NCI-H2227 (cell line): ENCODE measurements around the gene USP3.

Experiments used
- DNase-seq: peaks from one replicate; lab custom pipeline; 2025; ENCODE audit not compliant: unreplicated experiment; lab: John Stamatoyannopoulos, UW

USP3 gene

DNA sequence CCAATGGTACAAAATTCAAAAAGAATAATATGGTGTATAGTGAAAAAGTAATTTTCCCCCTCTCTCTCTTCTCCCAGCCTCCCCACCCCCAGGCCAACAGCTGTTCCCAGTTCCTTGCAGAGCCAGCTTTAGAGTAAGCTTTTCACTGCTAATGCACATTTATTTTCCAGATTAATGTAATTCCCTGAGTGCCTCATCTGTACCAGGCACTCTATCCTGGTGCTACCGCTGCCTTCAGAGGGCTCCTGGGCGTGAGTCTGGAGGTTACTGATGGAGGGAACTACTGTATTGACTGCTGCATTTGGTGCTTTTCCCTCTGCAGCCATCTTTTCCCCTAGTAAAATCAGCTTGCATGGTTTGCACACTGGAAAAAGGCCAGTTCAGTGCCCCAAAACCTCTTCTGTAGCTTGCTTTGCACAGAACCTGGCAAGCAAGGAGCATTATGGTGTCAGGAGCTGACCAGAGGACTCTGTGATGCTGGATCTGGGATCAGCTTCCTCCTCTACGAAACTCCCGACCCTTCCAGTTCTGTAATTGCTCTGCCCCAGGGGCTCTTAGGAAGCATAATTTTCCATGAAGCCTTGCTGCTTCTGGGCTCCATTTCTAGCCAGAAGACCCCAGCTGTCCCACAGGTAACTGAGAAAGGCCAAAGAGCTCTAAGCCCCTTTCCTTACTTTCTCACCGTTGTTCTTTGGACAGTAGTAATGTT is 8.5 kb upstream of the USP3 start:
- no peak for DNase-seq

DNA sequence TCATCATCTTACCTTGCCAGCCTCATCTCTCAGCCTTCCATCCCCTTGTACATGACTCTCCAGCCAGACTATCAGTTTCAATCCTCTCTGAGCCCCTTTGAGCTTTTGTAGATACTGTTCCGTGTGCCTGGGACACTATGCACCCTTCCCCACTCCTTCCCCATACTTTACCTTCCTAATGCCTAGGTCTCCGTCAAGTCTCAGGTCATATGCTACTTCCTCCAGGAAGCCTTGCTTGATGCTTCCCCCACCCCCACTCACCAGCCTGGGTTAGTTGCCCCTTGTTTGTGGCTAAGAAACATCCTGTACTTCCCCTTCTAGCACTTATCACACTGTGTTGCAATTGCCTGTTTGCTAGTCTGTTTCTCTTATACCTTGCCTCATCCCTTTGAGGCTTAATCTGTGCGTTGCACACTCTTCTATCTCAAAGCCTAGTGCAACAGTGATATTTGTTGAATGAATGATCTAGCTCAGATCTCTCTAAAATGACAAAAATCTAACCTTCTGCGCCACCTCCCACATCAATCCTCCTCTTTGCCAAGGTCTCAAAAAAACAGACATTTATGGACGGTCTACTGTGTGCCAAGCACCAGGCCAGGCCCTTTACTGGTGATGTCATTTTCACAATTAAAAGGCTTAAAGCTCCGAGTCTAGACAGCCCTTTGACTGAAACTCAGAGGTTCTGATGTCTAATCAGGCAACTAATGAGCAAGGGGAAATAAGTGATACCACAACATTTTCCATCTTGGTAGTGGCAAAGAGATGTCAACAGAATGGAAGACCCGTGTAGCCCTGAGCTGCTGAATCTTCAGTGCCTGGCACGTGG is 6.5 kb upstream of the USP3 start:
- no peak for DNase-seq

- no peak for DNase-seq
Measured at GRCh38 chr15:63499175-63499549, 5.2 kb upstream of the USP3 start.

DNA sequence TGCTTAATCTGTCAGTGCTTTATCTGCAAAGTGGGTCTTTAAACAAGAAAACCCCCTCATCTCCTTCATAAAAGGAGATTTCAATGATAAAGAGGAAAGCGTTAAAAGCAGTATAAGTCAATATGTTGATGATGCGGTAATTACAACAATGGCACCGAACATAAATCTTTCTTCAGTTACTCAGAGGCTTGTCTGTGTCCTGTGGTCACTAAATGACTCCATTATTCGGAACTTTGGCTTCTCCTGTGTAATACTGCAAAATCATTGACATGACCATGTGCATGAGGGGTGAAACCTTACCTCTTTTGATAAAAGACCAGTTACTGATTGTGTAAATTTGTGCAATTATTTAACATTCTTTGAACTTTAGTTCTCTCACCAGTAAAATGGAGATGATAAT is 4.8 kb upstream of the USP3 start:
- no peak for DNase-seq

DNA sequence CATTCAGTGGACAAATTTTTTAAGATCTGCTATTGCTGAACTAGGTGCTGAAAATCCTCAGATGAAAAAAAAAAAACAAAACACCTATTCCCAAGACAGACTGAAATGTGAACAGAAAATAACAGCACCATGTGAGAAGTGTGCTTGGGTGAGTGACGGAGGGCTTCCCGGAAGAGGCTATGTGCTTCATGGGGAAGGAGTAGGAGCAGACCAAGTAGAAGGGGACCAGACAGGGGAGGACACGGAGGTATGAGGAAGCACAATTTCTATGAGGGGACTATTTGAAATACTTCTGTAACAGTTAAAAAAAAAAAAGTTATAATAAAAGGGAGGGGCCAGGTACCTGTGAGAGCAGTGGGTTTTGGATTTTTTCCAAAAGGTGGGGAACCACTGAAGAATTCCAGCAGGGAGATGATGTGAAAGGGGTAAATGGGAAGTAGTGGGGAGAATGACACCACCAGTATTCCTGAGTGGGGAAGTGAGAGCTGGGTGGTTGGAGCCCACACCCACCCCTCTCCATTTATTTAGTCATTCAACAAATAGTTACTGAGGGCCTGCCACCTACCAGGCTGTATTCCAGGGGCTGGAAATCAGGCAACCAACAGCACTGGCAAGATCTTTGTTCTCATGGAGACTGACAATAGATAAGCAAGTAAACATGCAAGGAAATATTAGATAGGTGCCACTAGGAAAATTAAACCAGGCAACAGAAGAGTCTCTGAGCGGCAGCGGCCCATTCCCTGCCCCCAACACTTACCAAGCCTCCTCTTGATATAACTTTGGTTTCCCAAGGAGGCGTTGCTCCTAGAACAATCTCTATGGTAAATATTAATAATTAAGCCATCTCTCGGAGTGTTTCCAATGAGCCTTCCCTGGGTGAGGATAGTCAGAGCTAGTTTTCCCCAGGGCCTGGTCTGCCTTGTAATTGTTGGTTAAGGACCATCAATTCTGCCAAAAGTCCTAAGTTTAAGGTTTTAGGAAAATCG is 3.8 kb upstream of the USP3 start:
- DNase-seq, result no peak

DNA sequence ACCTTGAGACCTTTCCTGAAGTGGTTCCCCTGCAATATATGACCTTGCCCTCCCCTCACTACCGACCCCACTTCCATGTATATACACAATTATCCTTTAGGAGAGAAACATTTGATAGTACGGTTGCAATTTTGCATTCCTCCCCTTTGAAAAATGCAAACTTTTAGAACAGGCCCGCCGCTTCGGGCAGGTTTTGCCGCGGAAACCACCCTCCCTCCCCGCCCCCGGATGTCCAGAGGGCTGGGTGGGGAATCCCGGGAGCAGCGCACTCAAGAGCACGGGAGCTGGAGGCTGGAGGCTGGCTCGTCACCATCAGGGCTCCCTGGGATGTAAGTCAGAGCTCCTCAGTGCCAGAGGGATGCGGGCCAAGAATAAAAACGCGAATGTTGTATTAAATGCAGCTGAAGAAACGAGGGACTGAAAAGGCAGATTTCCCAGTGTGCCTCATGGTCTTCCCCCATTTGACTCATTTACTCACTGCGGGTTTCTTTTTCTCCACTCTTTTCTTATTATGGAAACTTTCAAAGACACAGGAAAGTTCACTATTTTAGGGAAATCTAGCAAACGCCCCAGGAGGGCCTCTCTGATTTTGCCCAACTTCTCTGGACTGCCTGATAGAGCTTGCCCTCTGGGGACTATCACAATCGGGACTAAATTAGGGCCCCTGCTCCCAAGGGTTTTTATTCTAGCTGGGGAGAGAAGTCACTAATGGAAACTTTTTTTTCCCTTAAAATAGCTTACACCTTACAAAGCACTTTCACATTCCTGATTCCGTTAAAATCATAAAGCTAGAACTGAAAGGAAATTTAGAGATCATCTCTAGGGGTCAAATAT is 2.9 kb upstream of the USP3 start:
- peak; percentile 54 for DNase-seq

GRCh38 chr15:63502137-63502766 is 2.1 kb upstream of the USP3 start:
- DNase-seq, result no peak

DNA sequence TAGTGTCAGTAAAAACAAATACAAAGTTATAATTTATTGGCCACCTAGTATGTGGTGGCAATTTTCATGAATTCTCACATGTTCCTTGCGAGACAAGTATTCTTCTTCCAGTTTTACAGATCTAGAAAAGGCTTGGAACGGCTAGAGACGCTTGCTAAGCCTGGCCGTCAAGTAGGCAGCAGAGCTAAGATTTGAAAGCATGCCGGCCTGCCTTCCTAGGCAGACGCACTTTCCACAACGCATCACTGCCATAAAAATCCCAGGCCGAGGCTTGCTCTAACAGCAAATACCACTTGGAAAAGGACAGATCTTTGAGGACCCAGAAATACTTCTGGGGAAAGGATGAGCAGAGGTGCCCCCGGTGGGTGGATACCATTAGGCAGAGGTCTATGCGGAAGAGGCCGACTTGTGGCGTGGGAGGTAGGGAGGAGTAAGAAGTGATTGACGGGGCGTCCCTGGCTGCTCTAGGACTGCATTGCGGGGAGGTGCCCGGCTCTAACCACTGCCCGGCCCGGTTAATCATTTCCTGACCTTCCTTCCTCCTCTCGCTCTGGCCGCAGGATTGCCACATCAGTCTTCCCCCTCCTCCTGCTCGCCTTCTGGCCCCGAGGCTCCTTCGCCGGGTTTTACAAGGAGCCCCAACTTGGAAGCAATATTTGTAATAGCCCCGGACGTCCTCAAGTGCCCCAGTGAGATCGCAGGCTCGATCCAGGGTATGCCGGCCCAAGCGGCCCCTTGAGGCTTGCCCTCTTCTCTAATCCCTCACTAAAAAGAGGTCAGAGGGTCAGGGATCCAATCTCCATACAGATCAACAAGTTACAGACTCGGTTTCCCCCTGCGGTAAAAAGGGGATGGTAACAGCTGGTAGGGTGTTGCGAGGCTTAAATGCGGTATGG is 1.3 kb upstream of the USP3 start:
- no peak for DNase-seq

DNA sequence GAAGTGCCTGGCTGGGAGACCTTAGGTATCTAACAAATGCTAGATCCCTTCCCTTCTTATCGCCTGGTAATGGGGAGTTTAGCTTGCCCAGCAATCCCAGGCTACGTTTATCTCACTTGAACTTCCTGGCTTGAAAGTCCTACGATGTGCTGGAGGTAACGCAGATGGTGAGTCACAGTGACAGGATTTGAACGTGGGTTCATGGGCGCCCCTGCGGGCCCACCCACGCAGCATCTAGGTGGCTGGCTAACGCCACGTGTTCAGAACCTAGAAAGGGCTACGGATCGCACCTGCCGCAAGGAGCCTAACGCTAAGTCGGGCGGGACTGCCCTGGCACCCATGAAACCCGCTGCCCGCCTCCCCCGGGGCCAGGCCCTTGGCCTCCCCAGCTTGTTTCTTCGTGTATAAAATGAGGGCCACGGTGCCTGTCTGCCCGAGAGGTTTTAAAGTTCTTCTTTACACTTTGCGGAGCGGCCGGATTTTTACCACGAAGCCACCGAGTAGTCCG is 600 bp upstream of the USP3 start:
- peak; percentile 27 for DNase-seq

DNA sequence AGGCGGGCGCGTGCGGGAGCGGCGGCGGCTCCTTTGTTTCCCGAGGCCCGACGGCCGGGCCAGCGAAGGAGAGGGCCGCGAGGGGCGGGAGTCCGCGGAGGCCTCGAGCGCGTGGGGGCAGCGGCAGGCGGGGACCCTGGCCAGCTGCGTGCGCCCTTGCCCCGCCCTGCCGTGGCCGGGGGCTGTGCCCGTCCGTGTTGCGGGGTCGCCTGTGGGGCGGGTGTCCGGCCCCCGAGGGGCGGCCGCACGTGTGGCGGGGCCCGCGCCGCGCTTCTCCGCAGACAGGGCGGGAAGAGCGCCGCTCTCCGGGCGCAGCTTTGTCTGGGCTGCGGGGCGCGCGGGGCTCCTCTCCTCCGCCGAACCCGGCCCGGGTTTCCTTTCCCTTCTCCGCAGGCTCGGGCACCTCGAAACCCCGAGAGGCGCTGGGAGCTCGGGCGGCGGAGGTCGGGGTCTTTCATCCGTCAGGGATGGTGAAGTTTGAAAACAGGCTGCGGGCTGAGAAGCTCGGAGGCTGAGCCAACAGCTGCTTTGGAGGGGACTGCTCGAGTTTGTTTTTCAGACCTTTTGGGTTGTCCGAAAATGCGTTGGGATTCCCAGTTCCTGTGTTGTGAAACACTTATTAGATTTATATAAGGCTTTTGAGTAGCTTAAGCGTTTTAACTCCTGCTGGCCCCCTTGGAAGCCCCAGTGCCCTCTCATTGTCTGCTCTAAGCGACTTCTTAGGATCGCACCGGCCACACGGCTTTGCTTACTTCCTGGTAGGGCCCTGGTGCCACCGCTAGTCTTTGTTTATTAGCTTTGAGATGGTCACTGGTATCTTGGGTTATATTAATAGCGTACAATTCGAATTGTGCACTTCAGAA is 817 bp downstream of the USP3 start:
- DNase-seq, result peak; percentile 56

- no peak for DNase-seq
Measured at GRCh38 chr15:63505842-63506222, 1.4 kb downstream of the USP3 start.

- DNase-seq, result no peak
Measured at GRCh38 chr15:63506537-63507035, 2.2 kb downstream of the USP3 start.

GRCh38 chr15:63507878-63508818 is 3.8 kb downstream of the USP3 start:
- DNase-seq, result no peak

- no peak for DNase-seq
Measured at GRCh38 chr15:63509056-63509954, 4.9 kb downstream of the USP3 start.
